NCI-H2196 (cell line): ENCODE data around the gene FYN.
"Not testable (repeated sequence)": the region's sequence is repeated elsewhere in the genome, so short reads cannot be mapped to it uniquely, and the experiment has no call there.

ENCODE experiments used
- DNase-seq: peaks from one replicate; lab custom pipeline; 2025; ENCODE audit not compliant: unreplicated experiment; lab: John Stamatoyannopoulos, UW

The FYN gene

DNA sequence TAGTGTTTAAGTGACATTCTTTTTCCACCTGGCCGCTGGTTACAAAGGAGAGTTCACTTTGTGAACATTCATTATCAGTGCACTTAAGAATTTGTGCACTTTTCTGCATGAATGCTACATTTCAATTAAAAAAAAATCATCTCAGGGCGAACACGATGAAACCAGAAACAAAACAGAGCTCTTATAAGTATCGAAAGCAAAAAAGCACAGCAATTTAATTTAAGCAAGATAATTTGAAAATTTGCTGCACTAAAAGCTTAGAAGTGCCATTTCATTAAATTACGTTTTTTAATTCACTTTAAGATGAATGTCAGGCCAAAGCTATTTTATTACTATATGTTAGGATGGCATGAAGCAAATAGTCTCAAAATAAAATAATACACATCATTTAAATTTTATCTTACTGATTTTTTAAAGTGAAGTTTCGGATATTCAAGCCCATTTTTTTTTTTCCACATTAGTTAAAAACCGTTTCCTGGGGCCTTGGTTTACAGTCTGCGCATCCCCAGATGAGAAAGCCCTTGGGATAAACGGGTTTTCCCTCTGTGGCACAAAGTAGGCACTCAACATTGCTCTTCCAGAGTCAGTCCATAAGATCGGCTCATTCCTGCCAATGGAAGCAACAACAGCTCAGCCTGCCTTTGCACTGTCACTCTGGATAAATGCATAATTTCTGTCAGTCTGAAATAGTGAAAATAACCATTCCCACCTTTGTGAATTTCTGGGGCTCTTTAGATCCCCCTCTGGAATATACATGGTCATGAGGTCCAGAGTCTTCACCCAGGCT is 80.1 kb downstream of the FYN start:
- no peak for DNase-seq

- DNase-seq, result no peak
Observed at GRCh38 chr6:111792241-111792640, 81.0 kb downstream of the FYN start.

DNA sequence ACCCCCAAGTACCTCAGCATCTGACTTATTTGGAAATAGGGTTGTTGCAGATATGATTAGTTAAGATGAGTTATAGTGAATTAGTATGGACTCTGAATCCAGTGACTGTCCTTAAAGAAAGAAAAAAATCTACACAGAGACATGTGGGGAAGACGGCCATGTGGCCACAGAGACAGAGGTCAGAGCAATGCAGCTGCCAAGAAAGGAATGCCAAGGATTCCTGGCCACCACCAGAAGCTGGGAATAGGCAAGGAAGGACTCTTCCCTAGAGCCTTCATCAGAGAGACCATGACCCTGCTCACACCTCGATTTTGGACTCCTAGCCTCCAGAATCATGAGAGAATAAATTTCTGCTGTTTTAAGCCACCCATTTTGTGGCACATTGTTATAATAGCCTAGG is 81.8 kb downstream of the FYN start:
- DNase-seq, result no peak

DNA sequence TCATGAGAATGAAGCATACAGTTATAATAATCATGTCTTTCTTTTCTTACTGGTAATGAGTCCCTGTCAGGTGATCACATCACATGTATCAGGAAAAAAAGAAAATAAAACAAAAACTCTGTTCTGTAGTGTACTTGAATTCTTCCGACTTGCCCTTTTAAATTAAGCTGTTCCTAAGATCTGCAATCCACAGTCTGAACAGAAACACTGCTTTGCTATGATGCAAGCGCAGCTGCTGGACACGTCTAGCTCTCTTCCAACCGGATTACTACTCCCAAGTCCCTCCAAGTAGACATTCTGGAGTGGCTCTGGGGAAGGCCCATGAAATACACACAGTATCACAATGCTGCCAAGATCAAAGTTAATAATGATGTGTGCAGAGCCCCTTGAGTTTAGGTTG is 83.7 kb downstream of the FYN start:
- DNase-seq, result no peak

DNA sequence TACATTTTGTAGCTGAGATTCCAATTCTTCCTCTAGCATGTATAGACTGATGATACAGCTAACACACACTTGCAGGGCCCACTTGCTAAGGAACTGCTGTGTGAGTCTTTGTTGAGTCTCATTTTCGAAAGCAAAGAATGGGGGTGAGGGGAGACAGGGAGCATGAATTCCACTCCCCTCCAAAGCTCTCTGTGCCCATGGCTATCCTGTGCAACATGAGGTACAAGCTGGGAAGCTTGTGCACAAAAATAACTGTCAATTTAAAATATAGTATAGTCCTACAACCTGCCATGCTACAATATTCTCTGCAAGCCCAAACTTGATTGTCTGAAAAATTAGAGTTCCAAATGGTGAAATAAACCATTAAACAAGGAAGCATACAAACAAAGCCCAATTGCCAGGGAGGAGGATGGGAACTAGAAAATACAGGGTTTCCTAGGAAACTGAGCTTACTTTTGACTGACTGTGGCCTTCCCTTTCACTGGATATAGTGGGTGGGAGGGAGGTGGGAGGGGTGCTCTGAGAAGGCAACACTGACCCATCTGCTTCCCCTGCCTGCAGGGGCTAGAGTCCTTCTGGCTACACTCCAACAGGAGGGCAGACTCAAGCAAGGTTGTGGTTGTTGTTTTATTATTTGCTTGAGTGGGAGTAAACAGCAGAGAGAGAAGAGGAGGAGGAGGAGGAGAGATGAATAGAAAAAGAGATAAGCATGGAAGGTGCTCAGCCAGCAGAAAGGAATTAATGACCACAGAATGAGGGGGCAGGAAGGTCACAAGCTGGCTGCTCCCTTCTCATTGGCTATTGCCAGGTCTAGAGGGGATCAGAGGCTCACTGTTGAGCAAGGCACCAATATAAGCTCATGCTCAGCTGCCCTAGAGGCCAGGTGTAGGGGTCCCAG is 84.6 kb downstream of the FYN start:
- peak; percentile 25 for DNase-seq

DNA sequence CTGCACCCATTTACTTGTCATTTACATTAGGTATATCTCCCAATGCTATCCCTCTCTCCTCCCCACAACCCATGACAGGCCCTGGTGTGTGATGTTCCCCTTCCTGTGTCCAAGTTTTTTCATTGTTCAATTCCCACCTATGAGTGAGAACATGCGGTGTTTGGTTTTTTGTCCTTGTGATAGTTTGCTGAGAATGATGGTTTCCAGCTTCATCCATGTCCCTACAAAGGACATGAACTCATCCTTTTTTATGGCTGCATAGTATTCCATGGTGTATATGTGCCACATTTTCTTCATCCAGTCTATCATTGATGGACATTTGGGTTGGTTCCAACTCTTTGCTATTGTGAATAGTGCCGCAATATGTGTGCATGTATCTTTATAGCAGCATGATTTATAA is 87.1 kb downstream of the FYN start:
- not testable (repeated sequence) for DNase-seq

- no peak for DNase-seq
Observed at GRCh38 chr6:111784433-111784832, 88.8 kb downstream of the FYN start.

DNA sequence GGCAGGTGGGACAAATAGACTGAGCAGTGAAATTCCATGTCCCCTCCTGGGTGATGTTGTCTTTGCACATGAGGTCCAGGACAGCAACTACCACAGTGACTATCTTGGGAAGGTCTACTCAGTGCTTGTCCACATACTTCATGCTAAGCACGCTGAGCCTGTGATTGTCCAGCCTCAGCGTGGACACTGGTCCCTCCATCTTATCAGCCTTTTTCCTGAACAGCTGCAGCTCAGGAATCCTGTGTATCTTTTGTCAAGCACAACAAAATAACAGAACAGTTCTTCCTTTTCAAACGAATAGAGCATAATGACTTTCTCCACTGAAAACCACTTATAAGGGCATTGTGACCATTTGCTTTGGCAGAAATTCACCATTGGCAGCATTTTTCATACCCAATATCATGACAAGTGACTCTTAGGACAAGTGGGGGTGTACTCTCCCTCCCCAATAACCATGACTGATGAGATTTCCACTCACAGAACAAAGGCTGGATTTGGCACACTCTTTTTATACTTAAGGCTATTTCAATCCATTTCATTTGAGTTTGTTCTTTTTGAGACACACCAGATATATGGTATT is 90.3 kb downstream of the FYN start:
- no peak for DNase-seq

DNA sequence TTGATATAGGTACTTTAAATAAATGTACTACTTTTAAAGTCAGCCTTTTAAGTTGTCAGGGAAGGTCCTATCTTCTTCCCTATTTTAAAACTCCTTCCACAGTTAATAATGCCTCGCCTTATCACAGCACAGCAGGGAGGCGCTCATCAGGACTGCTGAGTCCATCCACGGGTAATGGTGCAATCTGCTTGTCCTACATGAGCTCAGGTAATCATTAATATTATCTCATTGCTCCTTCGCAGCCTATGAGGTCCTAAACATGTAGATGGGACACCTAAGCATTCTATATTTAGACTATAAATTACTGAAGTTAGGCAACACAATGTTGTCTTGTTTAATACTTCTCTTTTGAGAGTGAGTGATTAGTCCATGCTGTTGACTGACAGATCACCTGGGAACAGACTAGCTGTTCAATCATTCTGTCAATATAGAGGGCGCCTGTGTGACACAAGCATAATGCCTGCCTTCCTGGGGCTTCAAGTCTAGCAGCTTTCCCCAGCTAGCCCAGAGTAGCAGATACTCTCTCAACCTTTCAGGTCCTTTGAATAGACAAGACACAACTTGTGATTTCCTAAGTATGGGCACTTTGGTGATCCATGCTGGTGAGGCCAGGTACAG is 91.0 kb downstream of the FYN start:
- no peak for DNase-seq

DNA sequence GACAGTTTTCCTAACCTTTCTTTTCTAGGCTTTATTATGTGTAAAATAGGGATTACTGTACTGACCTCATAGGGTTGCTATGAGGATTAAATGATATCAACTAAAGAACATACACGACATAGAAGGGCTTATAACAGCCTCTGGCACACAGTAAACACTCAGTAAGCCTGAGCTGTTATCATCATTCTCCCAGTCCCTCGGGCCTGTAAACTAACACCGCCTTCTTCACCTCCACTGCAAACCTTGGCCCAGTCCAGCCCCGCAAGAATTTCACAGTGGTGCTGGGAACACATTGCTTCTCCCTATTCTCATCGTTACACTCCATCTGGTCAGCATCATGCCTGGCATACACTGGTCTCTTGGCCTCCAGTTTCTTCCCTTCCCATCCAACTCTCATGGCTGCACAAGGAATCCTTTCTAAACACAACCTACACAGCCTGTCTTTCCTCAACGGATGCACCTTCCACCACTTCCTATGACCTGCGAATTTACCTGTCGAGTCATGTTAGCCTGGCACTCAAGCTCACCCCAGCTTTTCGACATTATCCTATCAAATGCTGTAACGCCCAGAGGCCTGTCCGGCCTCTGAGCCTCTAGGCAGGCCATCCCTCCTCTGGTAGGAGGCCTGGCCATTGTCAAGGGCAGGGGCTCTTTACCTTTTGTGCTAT is 92.1 kb downstream of the FYN start:
- peak; percentile 10 for DNase-seq

GRCh38 chr6:111780393-111780792 is 92.9 kb downstream of the FYN start:
- DNase-seq, result no peak

DNA sequence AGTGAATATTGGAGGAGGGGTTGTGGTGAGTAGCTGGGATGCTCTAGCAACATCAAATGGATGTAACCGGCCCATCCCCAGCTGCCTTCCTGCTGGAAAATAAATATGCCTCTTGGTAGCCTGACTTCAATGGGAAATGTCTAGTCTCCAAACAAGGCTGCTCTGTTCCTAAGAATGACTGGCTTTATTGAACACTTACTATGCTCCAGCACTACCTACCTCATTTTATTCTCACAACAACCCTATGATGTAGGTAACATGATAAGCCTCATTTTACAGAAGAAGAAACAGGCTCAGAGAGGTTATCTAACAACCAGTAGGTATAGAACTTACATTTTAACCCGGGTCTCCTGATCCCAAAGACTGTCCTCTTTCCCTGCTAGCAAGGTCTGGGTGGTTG is 93.6 kb downstream of the FYN start:
- no peak for DNase-seq

GRCh38 chr6:111779031-111779430 is 94.2 kb downstream of the FYN start:
- no peak for DNase-seq

DNA sequence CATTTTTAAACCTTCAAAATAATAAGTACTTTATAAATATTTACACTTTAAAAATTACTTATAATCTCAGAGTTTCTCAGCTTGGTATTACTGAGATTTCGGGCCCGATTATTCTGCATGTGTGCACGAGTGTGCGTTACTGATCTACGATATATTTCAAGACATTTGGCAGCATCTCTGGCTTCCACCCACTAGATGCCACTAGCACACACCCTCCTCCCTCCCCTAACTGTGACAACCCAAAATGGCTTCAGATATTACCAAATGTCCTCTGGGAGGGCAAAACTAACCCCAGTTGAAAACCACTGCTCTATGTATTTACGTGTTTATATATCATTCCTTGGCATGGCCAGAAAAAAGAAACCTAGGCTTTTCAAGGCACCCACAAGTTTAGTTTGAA is 95.9 kb downstream of the FYN start:
- DNase-seq, result no peak

DNA sequence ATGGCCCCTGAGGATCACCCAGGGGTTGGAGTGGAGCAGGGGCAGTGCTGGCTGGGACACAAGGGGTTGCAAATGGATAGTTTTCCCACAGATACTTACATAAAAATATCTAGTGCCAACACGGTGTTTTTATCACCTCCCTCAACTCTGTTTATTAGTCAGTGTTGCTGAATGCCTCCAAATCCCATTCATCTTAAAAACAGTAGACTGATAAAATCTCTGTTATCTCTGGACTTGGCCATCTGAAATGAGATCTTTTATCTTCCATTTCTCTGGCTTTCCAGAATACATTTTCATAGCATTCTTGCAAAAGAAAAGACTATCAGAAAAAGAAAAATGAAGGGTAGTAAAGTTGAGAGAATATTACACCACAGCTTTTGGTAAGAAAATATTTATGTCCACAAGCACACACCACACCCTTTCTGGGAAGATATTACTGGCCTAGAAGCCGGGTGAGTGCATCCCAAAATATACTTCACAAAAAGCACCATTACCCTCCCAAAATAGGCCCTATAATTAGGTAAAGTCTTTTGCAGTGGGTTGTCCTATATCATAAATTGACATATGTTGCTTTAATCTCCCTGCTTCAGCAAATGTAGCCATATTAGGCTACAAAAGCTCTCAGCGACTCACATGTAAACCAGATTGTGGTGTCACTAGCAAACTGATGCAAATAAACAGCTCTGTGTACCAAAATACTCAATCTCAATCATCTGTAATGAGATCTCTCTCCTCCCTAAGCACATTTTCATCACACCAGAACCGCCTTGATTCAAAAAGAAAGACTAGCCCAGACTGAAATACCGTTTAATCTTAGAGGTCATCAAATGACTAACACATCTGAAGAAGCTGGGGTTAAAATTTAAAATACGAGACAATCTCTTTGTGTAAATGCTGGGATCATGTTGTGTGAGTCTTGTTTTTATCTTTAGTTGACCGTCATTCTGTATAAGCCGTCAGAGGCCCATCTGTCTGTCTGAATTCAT is 96.7 kb downstream of the FYN start:
- peak; percentile 27 for DNase-seq

GRCh38 chr6:111775145-111775922 is 97.9 kb downstream of the FYN start:
- DNase-seq, result no peak

- DNase-seq, result no peak
Observed at GRCh38 chr6:111774346-111774703, 98.9 kb downstream of the FYN start.

DNA sequence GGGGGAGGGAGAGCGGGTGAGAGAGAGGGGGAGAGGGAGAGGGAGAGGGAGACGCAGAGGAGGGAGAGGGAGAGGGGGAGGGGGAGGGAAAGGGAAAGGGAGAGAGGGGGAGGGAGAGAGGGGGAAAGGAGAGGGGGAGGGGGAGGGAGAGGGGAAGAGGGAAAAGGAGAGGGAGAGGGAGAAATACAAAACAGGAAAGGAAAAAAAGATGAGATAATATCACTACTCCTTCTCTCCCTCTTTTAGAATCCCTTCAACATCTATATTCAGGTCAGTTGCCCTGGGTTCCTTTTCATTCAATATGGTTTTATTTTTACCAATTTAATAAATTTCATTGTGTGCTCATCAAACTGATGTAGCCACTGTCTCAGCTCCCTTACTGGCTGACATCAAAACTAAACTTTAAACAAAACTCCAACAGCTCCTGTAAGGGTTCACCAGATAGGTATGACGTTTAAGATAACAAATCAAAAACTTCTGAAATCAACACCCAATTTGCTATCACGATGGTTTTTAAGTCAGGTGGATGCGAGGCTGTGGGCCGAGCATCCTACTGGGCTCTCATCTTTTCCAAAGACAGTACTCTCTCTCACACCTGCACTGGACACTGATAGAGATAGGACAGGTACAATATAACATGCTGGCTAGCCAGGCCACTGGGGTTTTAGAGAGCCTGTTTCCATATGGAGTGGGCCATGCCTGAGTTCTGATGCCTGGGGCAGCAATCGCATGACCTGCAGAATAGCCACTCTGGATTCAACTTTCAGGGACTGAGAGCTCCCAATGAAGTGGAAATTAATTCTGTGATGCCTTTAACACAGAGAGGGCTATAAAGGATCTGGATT is 99.5 kb downstream of the FYN start:
- no peak for DNase-seq
